Measurements from ENCODE around the gene NRG2.

Gene NRG2

GRCh38 chr5:140023611-140024191 is 19.4 kb downstream of the NRG2 start:
- H3K27me3 ChIP-seq (ENCODE audit: control insufficient read depth, low read length), result peaks cover 36% of the 10 kb centered on the region
- H3K36me3 ChIP-seq (ENCODE audit: control insufficient read depth, low read length), result no peaks in the 10 kb centered on the region
- no peak overlapping the region for H3K4me3 ChIP-seq (ENCODE audit: low read length)
- H3K9me2 ChIP-seq (replicated peaks; ENCODE audit: control insufficient read depth, low read length), result no peaks in the 10 kb centered on the region
- H3K27ac ChIP-seq (ENCODE audit: low read depth, low read length), result no peak overlapping the region
- H3K79me2 ChIP-seq (ENCODE audit: control insufficient read depth, low read length), result no peaks in the 10 kb centered on the region
- H3K9me3 ChIP-seq (ENCODE audit: control insufficient read depth, insufficient read depth, low read length), result no peaks in the 10 kb centered on the region
- H3K4me1 ChIP-seq (ENCODE audit: control insufficient read depth, low read length), result no peaks in the 10 kb centered on the region
- no peak overlapping the region for H3K4me2 ChIP-seq (ENCODE audit: low read length)
- TF ChIP-seq EZH2phosphoT487 (IDR thresholded peaks at IDR 0.05; ENCODE audit: borderline replicate concordance, low read length), result no peak
- no peak for TF ChIP-seq CTCF (IDR thresholded peaks at IDR 0.05; ENCODE audit: low read depth, low read length, poor library complexity, severe bottlenecking)
- H4K20me1 ChIP-seq (ENCODE audit: control insufficient read depth, insufficient read depth, low read depth, low read length), result no peaks in the 10 kb centered on the region
- no peaks in the 10 kb centered on the region for H3F3A ChIP-seq (ENCODE audit: control insufficient read depth, insufficient read depth)

GRCh38 chr5:140020601-140021177 is 22.4 kb downstream of the NRG2 start:
- Histone ChIP-seq H3K4me2 (ENCODE audit: low read length) (no peak overlapping the region), H3K9me3 (ENCODE audit: control insufficient read depth, insufficient read depth, low read length) (no peaks in the 10 kb centered on the region), H3K9me2 (replicated peaks; ENCODE audit: control insufficient read depth, low read length) (no peaks in the 10 kb centered on the region), H3K79me2 (ENCODE audit: control insufficient read depth, low read length) (no peaks in the 10 kb centered on the region), H3K4me3 (ENCODE audit: low read length) (no peak overlapping the region), H3K36me3 (ENCODE audit: control insufficient read depth, low read length) (no peaks in the 10 kb centered on the region), H3K4me1 (ENCODE audit: control insufficient read depth, low read length) (no peaks in the 10 kb centered on the region), H3K27ac (ENCODE audit: low read depth, low read length) (no peak overlapping the region), H4K20me1 (ENCODE audit: control insufficient read depth, insufficient read depth, low read depth, low read length) (no peaks in the 10 kb centered on the region), H3F3A (ENCODE audit: control insufficient read depth, insufficient read depth) (no peaks in the 10 kb centered on the region), H3K27me3 (ENCODE audit: control insufficient read depth, low read length) (peaks cover 48% of the 10 kb centered on the region)
- no peak for TF ChIP-seq CTCF (IDR thresholded peaks at IDR 0.05; ENCODE audit: low read depth, low read length, poor library complexity, severe bottlenecking)
- TF ChIP-seq EZH2phosphoT487 (IDR thresholded peaks at IDR 0.05; ENCODE audit: borderline replicate concordance, low read length), result no peak

DNA sequence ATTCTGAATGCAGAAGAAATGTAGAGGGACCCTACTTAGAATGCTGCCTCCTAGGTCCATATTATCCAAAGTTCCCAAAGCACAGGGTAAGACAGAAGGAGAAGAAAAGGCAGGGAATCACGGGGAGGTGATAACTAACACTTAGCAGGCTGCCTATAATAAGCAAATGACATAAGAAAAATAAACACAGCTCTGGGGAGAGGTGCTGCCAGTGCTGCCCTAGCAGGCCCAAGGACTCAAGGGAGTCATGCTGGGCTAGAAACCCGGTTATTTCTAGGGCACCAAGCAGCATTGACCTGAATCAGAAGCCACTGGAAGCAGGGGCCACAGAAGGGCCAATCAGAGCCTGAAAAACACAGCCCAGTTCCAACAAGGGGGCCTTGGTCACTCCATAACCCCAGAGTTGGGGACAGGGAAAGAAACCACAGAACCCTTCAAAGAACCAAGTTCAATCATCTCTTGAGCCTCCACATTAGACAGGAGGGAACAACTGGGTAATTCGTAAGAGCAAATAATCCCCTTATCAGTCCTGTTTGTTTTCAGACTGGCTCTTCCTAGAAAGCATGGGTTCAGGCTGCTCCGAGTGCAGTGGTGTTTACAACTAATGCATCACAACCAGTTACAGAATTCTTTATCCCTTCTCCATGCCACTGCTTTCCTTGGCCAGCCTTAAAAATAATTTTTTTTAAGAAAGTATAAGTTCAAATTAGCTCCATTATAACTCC is 24.0 kb downstream of the NRG2 start:
- H3K36me3 ChIP-seq (ENCODE audit: control insufficient read depth, low read length), result no peaks in the 10 kb centered on the region
- H3F3A ChIP-seq (ENCODE audit: control insufficient read depth, insufficient read depth), result no peaks in the 10 kb centered on the region
- H3K27ac ChIP-seq (ENCODE audit: low read depth, low read length), result no peak overlapping the region
- H3K9me3 ChIP-seq (ENCODE audit: control insufficient read depth, insufficient read depth, low read length), result no peaks in the 10 kb centered on the region
- no peaks in the 10 kb centered on the region for H3K9me2 ChIP-seq (replicated peaks; ENCODE audit: control insufficient read depth, low read length)
- no peak overlapping the region for H3K4me2 ChIP-seq (ENCODE audit: low read length)
- H3K79me2 ChIP-seq (ENCODE audit: control insufficient read depth, low read length), result no peaks in the 10 kb centered on the region
- H3K27me3 ChIP-seq (ENCODE audit: control insufficient read depth, low read length), result peaks cover 48% of the 10 kb centered on the region
- H4K20me1 ChIP-seq (ENCODE audit: control insufficient read depth, insufficient read depth, low read depth, low read length), result no peaks in the 10 kb centered on the region
- TF ChIP-seq EZH2phosphoT487 (IDR thresholded peaks at IDR 0.05; ENCODE audit: borderline replicate concordance, low read length) (no peak), CTCF (IDR thresholded peaks at IDR 0.05; ENCODE audit: low read depth, low read length, poor library complexity, severe bottlenecking) (no peak)
- H3K4me3 ChIP-seq (ENCODE audit: low read length), result no peak overlapping the region
- H3K4me1 ChIP-seq (ENCODE audit: control insufficient read depth, low read length), result no peaks in the 10 kb centered on the region
